HG02970 (cell line): ENCODE data around the gene ZNF396.

ENCODE experiments used
- ATAC-seq: cut with Tn5 transposase; IDR thresholded peaks from one replicate; pipeline ENCODE4 v1.9.1; 2021; ENCODE audit warnings: mild to moderate bottlenecking, moderate library complexity, moderate number of reproducible peaks; ENCODE audit not compliant: unreplicated experiment, low FRiP score

ZNF396 gene

DNA sequence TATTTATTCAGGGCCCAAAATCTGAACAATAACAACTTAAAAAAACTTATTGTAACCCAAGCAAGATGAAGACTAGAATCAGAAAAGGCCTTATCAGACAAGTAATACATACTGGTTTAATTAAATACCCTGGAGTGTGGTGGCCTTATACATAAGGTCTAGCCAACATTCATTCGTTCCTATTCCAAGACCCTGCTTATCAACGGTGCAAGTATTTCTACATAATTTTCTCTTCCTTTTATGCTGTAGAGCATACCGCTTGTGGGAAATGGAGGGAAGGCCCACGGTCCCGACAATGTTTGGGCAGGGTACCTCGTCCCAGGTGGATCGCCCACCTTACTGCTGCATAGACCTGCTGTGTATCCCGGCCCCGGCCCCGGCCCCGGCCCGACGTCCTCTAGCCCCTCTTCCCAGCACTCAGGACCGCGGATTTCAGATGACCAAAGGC lies 33.6 kb downstream of the ZNF396 start:
- no peak for ATAC-seq

DNA sequence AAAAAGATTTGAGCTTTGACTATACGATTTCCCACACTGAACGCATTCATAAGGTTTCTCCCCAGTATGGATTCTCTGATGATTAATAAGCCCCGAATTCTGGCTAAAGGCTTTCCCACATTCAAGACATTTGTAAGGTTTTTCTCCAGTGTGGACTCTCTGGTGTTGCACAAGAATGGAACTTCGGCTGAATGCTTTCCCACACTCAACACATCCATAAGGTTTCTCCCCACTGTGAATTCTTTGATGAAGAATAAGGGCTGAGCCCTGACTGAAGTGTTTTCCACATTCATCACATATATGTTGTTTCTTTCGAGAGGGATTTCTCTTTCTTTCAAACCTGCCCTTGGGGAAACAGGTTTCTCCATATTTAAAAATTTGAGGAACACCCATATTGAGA lies 39.9 kb downstream of the ZNF396 start:
- ATAC-seq: no peak

DNA sequence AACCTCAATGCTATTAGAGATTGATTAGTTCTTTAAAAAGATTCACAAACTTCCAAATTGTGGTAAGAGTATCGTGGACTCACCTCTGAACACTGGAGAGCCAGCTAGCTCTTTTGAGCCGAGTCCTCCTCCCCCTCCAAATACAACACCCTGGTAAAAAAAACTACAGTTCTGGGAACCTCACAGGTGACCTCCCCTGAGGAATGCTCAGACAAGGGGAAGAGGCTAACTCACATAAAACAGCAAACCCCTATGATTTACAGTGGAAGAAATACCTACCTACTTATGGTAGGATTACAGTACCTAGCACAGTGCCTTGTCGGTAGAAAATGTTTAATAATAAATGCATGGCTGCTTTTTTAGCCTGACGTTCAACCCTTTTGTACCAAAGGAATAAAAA lies 41.3 kb downstream of the ZNF396 start:
- ATAC-seq: no peak

DNA sequence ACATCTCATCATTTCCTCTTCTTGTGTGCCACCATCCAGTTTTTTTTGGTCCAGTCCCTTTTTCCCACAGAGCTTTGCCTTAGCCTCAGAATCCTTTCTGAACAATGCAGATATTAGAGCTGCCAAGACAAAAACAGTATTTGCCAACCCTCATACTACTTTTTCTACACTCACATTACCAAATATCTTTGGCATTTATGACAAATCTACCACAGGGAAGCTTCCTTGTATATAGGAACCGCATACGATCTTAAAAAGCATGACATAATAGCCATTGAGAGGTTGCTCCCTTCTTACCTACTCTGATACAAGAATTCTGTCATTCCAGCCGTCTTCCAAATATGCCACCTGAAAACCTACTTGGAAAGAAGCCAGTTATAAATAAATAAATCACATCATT lies 42.3 kb downstream of the ZNF396 start:
- ATAC-seq: no peak

GRCh38 chr18:35334212-35334611 lies 42.9 kb downstream of the ZNF396 start:
- no peak for ATAC-seq

DNA sequence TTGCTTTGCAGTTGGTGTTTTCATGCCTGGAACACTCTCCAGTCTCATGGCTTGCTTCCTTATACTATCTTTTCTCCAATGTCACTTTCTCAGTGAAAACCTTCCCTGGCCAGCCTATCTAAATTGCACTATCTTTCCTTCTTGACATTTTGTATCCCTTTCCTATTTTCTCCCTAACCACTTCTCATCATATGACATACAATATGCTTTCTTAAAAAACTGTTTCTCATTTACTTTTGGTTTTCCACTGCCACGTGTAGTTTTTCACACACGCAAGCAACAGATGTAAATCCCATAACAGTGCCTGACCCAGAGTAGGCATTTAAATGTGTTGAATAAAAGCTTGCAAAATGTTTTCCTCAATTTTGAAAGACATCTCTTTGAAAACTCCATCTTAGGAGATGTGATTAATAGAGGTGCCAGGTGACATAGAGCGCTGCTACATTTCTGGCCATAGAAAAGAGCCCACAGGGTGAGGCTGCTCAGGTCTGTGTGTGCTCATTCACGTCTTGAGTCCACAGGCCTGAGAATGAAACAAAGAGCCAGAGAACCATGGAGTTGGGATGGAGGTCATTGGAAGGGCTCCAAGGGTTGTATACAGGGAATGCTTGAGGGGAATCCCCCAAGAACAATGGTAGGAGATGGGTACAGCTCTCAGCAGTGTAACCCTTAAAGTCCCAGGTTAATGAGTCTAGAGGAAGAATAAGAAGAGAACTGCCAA lies 45.6 kb downstream of the ZNF396 start:
- no peak for ATAC-seq

- no peak for ATAC-seq
These were observed 48.3 kb downstream of the ZNF396 start for GRCh38 chr18:35328868-35329267.

DNA sequence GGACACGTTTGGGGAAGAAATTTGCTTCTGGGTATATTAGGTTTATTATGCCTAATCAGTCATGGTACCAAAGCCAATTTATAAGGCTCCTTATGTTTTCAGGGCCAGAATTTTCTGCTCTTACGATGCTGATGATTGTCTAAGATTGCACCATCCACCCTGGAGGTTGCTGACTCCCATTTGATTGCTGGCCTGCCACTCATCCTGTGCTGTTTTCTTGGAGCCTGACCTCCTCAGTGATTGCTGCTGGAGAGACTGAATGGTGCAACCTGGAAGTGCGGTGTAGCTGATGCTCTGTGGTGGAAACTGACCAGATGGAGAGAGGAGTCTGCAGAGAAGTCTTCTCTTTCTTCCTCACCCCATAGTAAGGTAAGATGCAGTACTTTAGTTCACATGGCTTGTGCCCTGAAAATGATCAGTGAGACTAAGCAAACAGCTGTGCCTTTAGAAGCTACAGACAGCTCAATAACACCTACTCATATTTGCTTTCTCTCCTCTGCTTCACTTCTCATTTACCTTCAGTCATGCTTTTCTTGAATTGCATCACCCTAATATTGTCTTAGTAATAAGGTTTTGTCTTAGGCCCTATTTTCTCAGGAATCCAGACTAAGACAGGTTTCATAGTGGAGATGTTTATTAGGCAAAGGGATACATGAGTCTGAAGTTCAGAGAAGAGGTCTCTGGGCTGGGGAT lies 50.3 kb downstream of the ZNF396 start:
- no peak for ATAC-seq

DNA sequence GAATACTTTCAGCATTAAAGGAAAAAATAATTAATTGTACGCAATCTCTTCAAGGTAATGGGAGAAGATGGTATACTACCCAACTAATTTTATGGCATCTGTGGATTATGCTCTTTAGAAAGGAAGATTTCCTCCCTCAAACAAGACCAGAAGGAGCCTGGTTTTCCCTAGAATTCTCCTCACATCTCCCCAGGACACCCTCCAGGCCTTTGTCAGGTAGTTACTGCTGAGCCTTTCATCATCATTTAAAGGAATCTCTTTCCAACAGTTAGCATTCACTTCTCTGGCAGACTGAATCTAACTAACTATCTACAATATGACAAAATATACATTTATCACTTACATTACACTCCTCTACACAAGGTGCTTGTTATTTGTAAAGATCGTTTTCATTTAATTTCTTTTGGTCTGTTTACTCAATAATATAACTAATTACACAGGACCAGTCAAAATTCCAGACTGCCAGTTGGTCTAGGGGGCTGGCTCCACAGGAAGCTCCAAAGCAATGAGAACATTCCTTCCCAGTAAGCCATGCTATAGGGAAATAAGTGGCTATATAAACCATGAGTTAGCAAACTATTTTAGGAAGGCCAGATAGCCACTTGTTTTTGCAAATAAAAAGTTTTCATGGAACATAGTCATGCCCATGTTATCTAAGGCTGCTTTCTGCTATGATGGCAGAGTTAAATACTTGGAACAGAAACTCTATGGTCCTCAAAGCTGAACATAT lies 52.0 kb downstream of the ZNF396 start:
- ATAC-seq: no peak

GRCh38 chr18:35322486-35323458 lies 54.4 kb downstream of the ZNF396 start:
- no peak for ATAC-seq
